Breast epithelium (tissue), 4 donors: Measurements from ENCODE around the gene GRK5. TPM values are rescaled to one million over a fixed set of nuclear protein-coding genes. Genes with fewer than 3 reads are reported as not detected.

Source experiments
- DNase-seq, 2 donors: peaks; one replicate each; pipeline ENCODE4 v3.0.0-alpha.2; 2019; ENCODE audit warnings: low spot score in 2 of 2
- H3K27ac ChIP-seq, 2 donors: fragments of 200-600 bp; sonication (generic) in 1 of 2; one replicate each; pipeline ENCODE4 v1.5.1; 2016 to 2019; ENCODE audit warnings: mild to moderate bottlenecking in 1 of 2
- H3K27me3 ChIP-seq, 2 donors: fragments of 200-600 bp; sonication (generic) in 1 of 2; one replicate each; pipeline versions ENCODE4 v1.5.1 to v1.6.0; 2017 to 2019; ENCODE audit warnings: control low read depth in 1 of 2, mild to moderate bottlenecking in 1 of 2
- H3K36me3 ChIP-seq: fragments of 200-600 bp; one replicate; pipeline ENCODE4 v1.5.1; 2019
- H3K4me1 ChIP-seq, 2 donors: fragments of 200-600 bp; sonication (generic); one replicate each; pipeline ENCODE4 v1.5.1; 2016 to 2019; ENCODE audit warnings: control low read depth in 1 of 2
- H3K4me3 ChIP-seq, 3 donors: fragments of 200-600 bp; sonication (generic); 1 replicate in 2 of 3; 2 replicates in 1 of 3; pipeline ENCODE4 v1.5.1; 2016 to 2019; ENCODE audit warnings: mild to moderate bottlenecking in 3 of 3, moderate library complexity in 2 of 3
- H3K9me3 ChIP-seq, 2 donors: fragments of 200-600 bp; sonication (generic) in 1 of 2; one replicate each; pipeline ENCODE4 v1.5.1; 2016 to 2019; ENCODE audit warnings: control low read depth in 1 of 2
- CTCF ChIP-seq, 3 donors: fragments of 450-650 bp; IDR thresholded peaks; one replicate each; pipeline ENCODE4 v1.5.1; 2016 to 2017; ENCODE audit warnings: antibody characterized with exemption in 3 of 3, mild to moderate bottlenecking in 3 of 3, moderate library complexity in 3 of 3
- POLR2A ChIP-seq: fragments of 450-650 bp; IDR thresholded peaks from one replicate; pipeline ENCODE4 v1.6.1; 2016; ENCODE audit warnings: antibody characterized with exemption, mild to moderate bottlenecking, moderate library complexity
- POLR2AphosphoS5 ChIP-seq, 3 donors: sonication (generic); formaldehyde crosslinking; IDR thresholded peaks; one replicate each; pipeline ENCODE4 v1.6.1; 2017; ENCODE audit warnings: antibody characterized with exemption in 3 of 3
- intact Hi-C: fragments of 100-400 bp; cut with DNase I; formaldehyde crosslinking; loops from one replicate; pipeline ENCODE4 v1.15.1; 2023; ENCODE audit warnings: low total_unique reads
- total RNA-seq, 3 donors: library from RNA; depleted of rRNA; stranded (reverse); fragments of >200 nt; gene quantifications; one replicate each; pipeline ENCODE4 v1.1.0, GENCODE V29; 2016

GRK5 gene
- total RNA-seq, 3 donors from 2014 or later: 14.9 to 20.6 (median 15.2) TPM

DNA sequence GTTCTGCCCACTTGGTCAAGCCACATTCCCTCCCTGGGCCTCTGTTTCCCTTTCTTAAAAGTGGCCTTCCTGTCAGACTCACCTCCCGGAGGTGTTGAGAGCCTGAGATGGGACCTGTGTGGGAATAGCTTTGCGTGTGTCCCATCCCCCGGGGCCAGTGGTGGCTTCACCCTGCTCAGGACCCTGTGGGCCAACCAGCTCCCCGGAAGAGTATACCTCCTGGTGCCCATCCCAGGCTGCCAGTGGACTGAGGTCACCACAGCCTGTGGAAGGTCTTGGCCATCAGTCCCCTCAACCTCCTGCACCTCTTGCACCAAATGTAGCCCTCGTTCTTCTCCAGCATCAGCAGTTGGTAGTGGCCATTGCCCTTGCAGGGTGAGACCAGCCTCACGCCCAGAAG, 190.0 kb downstream of the GRK5 start:
- H3K36me3 ChIP-seq: no peaks in the 10 kb centered on the region
- no peaks in the 10 kb centered on the region for H3K27me3 ChIP-seq
- H3K9me3 ChIP-seq: no peaks in the 10 kb centered on the region
- H3K4me3 ChIP-seq: no peak overlapping the region
- H3K27ac ChIP-seq: no peak overlapping the region
- TF ChIP-seq POLR2A (no peak), CTCF (IDR thresholded peaks at IDR 0.05) (no peak), POLR2AphosphoS5 (IDR thresholded peaks at IDR 0.05) (no peak)
- no peak for DNase-seq
- no peaks in the 10 kb centered on the region for H3K4me1 ChIP-seq
- intact Hi-C loops: no loop called here

DNA sequence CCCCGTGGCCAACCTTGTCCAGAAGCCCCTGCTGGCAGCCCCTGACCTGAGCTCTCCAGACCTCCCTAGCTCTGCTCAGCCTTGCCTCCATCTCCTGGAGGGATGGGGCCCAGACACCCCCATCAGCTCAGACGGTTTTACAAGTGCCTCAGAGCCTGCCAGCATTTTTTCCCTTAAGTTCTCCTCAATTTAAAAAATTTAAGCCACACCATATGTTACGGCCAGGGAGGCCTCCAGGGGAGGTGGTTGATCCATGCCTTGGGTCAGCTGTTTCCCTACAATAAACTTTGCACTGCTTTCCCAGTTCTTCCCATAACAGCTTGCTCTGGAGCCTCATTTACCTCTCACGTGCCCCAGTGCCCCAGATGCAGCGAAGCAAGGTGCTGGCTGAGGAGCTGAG, 191.6 kb downstream of the GRK5 start:
- no peak for DNase-seq
- H3K27me3 ChIP-seq: no peaks in the 10 kb centered on the region
- TF ChIP-seq CTCF (IDR thresholded peaks at IDR 0.05) (no peak), POLR2AphosphoS5 (IDR thresholded peaks at IDR 0.05) (no peak), POLR2A (no peak)
- no peak overlapping the region for H3K4me3 ChIP-seq
- H3K9me3 ChIP-seq: no peaks in the 10 kb centered on the region
- no peaks in the 10 kb centered on the region for H3K4me1 ChIP-seq
- intact Hi-C loops: no loop called here
- H3K36me3 ChIP-seq: no peaks in the 10 kb centered on the region
- H3K27ac ChIP-seq: no peak overlapping the region

GRCh38 chr10:119399466-119399865, 192.1 kb downstream of the GRK5 start:
- no peak for DNase-seq
- Histone ChIP-seq H3K36me3 (no peaks in the 10 kb centered on the region), H3K27ac (no peak overlapping the region), H3K9me3 (no peaks in the 10 kb centered on the region), H3K4me1 (no peaks in the 10 kb centered on the region), H3K4me3 (no peak overlapping the region), H3K27me3 (no peaks in the 10 kb centered on the region)
- TF ChIP-seq POLR2A (no peak), POLR2AphosphoS5 (IDR thresholded peaks at IDR 0.05) (no peak), CTCF (IDR thresholded peaks at IDR 0.05) (no peak)
- intact Hi-C loops: no loop called here

DNA sequence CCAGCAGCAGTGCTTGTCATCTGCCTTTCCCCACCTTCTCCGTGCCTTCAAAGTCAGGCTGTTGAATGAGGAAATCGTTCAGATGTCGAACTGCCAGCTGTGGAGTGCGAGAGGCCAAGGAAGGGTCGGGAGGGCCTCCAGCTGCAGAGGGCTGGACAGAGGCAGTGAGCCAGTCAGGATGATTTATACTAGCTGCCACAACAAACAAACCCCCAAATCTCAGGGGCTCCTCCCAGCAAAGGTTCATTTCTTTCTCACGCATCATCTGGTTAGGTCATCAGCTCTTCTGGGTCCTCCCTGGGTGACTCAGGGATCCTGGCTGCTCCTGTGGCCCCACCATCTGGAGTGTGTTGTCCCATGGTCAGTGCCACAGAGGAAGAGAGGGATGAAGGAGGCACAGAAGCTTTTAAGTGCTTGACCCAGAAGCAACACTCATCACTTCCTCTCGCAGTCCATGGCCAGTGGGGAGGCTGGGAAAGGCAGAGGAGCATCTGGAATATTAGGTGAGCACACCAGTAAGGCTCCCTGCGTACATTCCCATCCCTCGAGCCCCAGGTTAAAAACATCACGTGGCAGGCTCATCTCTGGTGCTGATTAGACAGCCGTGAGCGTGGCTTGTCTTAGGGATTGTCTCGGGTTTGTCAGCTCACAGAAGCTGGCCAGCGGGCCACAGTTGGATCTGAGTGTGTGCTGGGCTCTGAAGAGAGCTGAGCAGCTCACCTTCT, 194.5 kb downstream of the GRK5 start:
- H3K9me3 ChIP-seq: no peaks in the 10 kb centered on the region
- intact Hi-C loops: no loop called here
- H3K4me3 ChIP-seq: no peak overlapping the region
- H3K36me3 ChIP-seq: no peaks in the 10 kb centered on the region
- TF ChIP-seq POLR2A (no peak), POLR2AphosphoS5 (IDR thresholded peaks at IDR 0.05) (peak in 2 of 3 donors; percentile 70 to 72), CTCF (IDR thresholded peaks at IDR 0.05) (no peak)
- H3K4me1 ChIP-seq: no peaks in the 10 kb centered on the region
- no peaks in the 10 kb centered on the region for H3K27me3 ChIP-seq
- no peak for DNase-seq
- H3K27ac ChIP-seq: peak overlapping the region; percentile 40 to 86

GRCh38 chr10:119403921-119404320, 196.6 kb downstream of the GRK5 start:
- DNase-seq: no peak
- no peaks in the 10 kb centered on the region for H3K27me3 ChIP-seq
- no peak for TF ChIP-seq CTCF (IDR thresholded peaks at IDR 0.05)
- TF ChIP-seq POLR2A: no peak
- TF ChIP-seq POLR2AphosphoS5 (IDR thresholded peaks at IDR 0.05): no peak
- H3K9me3 ChIP-seq: no peaks in the 10 kb centered on the region
- no peaks in the 10 kb centered on the region for H3K36me3 ChIP-seq
- intact Hi-C loops: no loop called here
- H3K4me3 ChIP-seq: no peak overlapping the region
- no peak overlapping the region for H3K27ac ChIP-seq
- no peaks in the 10 kb centered on the region for H3K4me1 ChIP-seq
